Osteoblast (primary cell): Measurements from ENCODE around the gene DLK2. TPM values are rescaled to one million over a fixed set of nuclear protein-coding genes. Genes with fewer than 3 reads are reported as not detected.

Source experiments
- DNase-seq: peaks from one replicate; pipeline ENCODE4 v3.0.0; 2011; ENCODE audit warnings: low spot score, mixed read lengths; ENCODE audit not compliant: insufficient read length; ENCODE audit errors: missing footprints
- H2AFZ ChIP-seq: 2 replicates; pipeline ENCODE4 v1.6.0; 2011; ENCODE audit warnings: mild to moderate bottlenecking, low read length
- H3K27ac ChIP-seq: 2 replicates; pipeline ENCODE4 v1.5.1; 2011; ENCODE audit warnings: mild to moderate bottlenecking, low read depth, low read length, moderate library complexity
- H3K27me3 ChIP-seq: 2 replicates; pipeline ENCODE4 v1.6.0; 2012; ENCODE audit warnings: mild to moderate bottlenecking, control low read depth, inconsistent platforms, low read length, moderate library complexity; ENCODE audit not compliant: insufficient read depth
- H3K36me3 ChIP-seq: 2 replicates; pipeline ENCODE4 v1.5.1; 2011; ENCODE audit warnings: mild to moderate bottlenecking, low read length, control low read depth, moderate library complexity; ENCODE audit not compliant: insufficient read depth
- H3K4me1 ChIP-seq: 2 replicates; pipeline ENCODE4 v1.5.1; 2011; ENCODE audit warnings: mild to moderate bottlenecking, low read length, control low read depth, moderate library complexity; ENCODE audit not compliant: insufficient read depth
- H3K4me2 ChIP-seq: 2 replicates; pipeline ENCODE4 v1.6.0; 2011; ENCODE audit warnings: mild to moderate bottlenecking, low read length; ENCODE audit not compliant: insufficient read depth
- H3K4me3 ChIP-seq: fragments of 200-600 bp; sonication (generic); 3 replicates; pipeline ENCODE4 v1.5.1; 2012; ENCODE audit warnings: mild to moderate bottlenecking, low read length, inconsistent platforms; ENCODE audit not compliant: insufficient read depth
- H3K79me2 ChIP-seq: 2 replicates; pipeline ENCODE4 v1.6.0; 2012; ENCODE audit warnings: mild to moderate bottlenecking, low read length, control low read depth, inconsistent platforms; ENCODE audit not compliant: insufficient read depth
- H3K9me3 ChIP-seq: 2 replicates; pipeline ENCODE4 v1.5.1; 2011; ENCODE audit warnings: low read depth, low read length, control low read depth
- H4K20me1 ChIP-seq: 2 replicates; pipeline ENCODE4 v1.6.0; 2012; ENCODE audit warnings: mild to moderate bottlenecking, low read length, control low read depth; ENCODE audit not compliant: insufficient read depth
- total RNA-seq: library from RNA; depleted of rRNA; stranded (reverse); fragments of >200 nt; gene quantifications from 2 replicates; pipeline ENCODE4 v1.2.3, GENCODE V29; 2012
- TF ChIP-seq, protein P1 (sequence below): IDR thresholded peaks from 2 replicates; pipeline ENCODE4 v1.5.1; 2011; ENCODE audit warnings: mild to moderate bottlenecking, low read depth, low read length, moderate library complexity; ENCODE audit errors: extremely low read depth

Gene DLK2
- total RNA-seq, 1 donor = not detected

- Histone ChIP-seq H3K27me3 (no peaks in the 10 kb centered on the region), H3K4me3 (no peak overlapping the region), H3K36me3 (peaks cover 33% of the 10 kb centered on the region), H3K4me2 (peak overlapping the region; percentile 56), H3K27ac (peak overlapping the region; percentile 49), H3K79me2 (peaks cover 41% of the 10 kb centered on the region), H3K4me1 (peaks cover 55% of the 10 kb centered on the region), H2AFZ (no peak overlapping the region), H4K20me1 (peaks cover 37% of the 10 kb centered on the region), H3K9me3 (no peaks in the 10 kb centered on the region)
- TF ChIP-seq, protein P1, sequence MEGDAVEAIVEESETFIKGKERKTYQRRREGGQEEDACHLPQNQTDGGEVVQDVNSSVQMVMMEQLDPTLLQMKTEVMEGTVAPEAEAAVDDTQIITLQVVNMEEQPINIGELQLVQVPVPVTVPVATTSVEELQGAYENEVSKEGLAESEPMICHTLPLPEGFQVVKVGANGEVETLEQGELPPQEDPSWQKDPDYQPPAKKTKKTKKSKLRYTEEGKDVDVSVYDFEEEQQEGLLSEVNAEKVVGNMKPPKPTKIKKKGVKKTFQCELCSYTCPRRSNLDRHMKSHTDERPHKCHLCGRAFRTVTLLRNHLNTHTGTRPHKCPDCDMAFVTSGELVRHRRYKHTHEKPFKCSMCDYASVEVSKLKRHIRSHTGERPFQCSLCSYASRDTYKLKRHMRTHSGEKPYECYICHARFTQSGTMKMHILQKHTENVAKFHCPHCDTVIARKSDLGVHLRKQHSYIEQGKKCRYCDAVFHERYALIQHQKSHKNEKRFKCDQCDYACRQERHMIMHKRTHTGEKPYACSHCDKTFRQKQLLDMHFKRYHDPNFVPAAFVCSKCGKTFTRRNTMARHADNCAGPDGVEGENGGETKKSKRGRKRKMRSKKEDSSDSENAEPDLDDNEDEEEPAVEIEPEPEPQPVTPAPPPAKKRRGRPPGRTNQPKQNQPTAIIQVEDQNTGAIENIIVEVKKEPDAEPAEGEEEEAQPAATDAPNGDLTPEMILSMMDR = peak; percentile 67
- peak; percentile 97 for DNase-seq
Observed at GRCh38 chr6:43496370-43497128, 41.2 kb upstream of the DLK2 start.

DNA sequence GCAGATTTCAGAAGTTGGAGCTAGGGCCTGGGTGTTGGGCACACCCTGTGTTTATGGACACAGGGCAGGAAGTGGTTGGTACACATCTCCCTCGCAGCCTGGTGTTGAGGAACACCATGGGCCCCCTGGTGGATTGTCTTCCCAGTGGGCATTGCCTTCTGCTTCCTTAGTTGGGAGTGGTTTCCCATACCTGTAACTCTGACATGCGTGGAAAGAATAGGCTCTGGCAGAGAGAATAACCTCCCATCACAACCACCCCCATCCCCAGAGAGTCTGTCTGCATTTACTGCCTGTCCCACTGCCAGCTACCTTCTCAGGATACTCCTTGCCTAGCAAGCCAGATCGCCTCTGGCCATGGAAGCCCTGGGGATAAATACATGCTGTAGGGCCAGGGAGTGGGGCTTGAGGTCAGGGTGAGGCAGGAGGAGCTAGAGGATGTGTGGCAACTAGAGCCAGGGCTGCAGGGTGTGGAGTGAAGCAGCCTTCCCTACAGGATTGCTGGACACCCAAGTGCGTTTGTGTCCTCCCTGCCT, 40.1 kb upstream of the DLK2 start:
- H3K36me3 ChIP-seq = peaks cover 25% of the 10 kb centered on the region
- TF ChIP-seq, protein P1 = peak; percentile 32
- H3K4me1 ChIP-seq = peaks cover 55% of the 10 kb centered on the region
- peak overlapping the region; percentile 49 for H3K27ac ChIP-seq
- no peaks in the 10 kb centered on the region for H3K9me3 ChIP-seq
- H3K4me3 ChIP-seq = no peak overlapping the region
- DNase-seq = peak; percentile 89
- H3K4me2 ChIP-seq = peak overlapping the region; percentile 56
- H3K79me2 ChIP-seq = peaks cover 41% of the 10 kb centered on the region
- no peaks in the 10 kb centered on the region for H3K27me3 ChIP-seq
- H4K20me1 ChIP-seq = peaks cover 37% of the 10 kb centered on the region
- no peak overlapping the region for H2AFZ ChIP-seq

DNA sequence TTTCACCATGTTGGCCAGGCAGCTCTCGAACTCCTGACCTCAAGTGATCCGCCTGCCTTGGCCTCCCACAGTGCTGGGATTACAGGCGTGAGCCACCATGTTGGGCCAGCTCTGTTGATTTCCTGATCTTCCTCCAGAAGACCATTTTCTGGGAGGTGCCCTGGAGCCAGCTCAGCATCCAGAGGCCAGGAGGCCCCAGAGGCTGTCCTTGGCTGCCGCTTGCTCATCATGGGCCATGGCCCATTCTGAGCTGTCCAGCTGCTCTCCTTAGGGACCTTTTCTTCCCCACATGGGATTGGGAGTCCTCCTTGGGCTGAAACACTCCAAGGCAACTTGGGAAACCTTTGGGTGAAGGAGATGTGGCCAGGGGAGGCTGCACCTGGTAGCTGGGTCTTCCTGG, 39.4 kb upstream of the DLK2 start:
- peak; percentile 84 for DNase-seq
- H4K20me1 ChIP-seq = peaks cover 39% of the 10 kb centered on the region

DNA sequence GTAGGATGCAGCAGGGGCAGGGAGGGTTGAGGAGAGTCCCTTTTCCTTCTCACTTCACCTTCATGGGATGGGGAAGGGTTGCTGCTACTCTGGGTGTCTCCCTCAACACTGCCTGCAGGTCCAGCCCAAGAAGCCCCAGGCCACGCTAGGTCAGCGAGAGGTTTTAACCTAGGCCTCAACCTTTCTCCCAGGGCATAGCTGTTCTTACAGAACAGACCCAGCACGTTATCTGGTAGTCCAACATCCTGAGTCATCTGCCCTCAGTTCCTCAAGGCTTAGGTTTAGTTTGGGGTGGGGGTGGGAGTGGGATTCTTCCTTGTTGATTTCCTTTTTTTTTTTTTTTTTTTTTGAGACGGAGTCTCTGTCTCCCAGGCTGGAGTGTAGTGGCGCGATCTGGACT, 39.0 kb upstream of the DLK2 start:
- Histone ChIP-seq H3K9me3 (no peaks in the 10 kb centered on the region), H3K4me2 (no peak overlapping the region), H3K79me2 (peaks cover 46% of the 10 kb centered on the region), H4K20me1 (peaks cover 43% of the 10 kb centered on the region), H3K36me3 (peaks cover 15% of the 10 kb centered on the region), H3K4me1 (peaks cover 55% of the 10 kb centered on the region), H2AFZ (no peak overlapping the region), H3K27me3 (no peaks in the 10 kb centered on the region), H3K27ac (no peak overlapping the region), H3K4me3 (no peak overlapping the region)
- TF ChIP-seq, protein P1 = no peak
- no peak for DNase-seq

More for the DNA sequence above, 39.4 kb upstream of the DLK2 start:
- TF ChIP-seq, protein P1 = no peak
- H2AFZ ChIP-seq = no peak overlapping the region
- H3K36me3 ChIP-seq = peaks cover 19% of the 10 kb centered on the region
- H3K79me2 ChIP-seq = peaks cover 42% of the 10 kb centered on the region
- no peaks in the 10 kb centered on the region for H3K9me3 ChIP-seq
- H3K27ac ChIP-seq = no peak overlapping the region
- H3K4me1 ChIP-seq = peaks cover 55% of the 10 kb centered on the region
- H3K4me2 ChIP-seq = no peak overlapping the region
- H3K4me3 ChIP-seq = no peak overlapping the region
- no peaks in the 10 kb centered on the region for H3K27me3 ChIP-seq
